Mesendoderm (in vitro differentiated cells): ENCODE data around the gene ZNF598.

ENCODE experiments used
- DNase-seq: peaks from one replicate; pipeline ENCODE4 v3.0.0; 2013
- H2AK5ac ChIP-seq: 2 replicates; pipeline ENCODE4 v1.6.1; 2013; ENCODE audit warnings: low read length, inconsistent platforms
- H2BK120ac ChIP-seq: 2 replicates; pipeline ENCODE4 v1.6.1; 2013; ENCODE audit warnings: low read depth, mild to moderate bottlenecking, low read length, moderate library complexity, mixed read lengths
- H2BK15ac ChIP-seq: replicated peaks from 2 replicates; pipeline ENCODE4 v1.6.1; 2013; ENCODE audit warnings: low read depth, mild to moderate bottlenecking, moderate library complexity
- H2BK5ac ChIP-seq: 2 replicates; pipeline ENCODE4 v1.6.1; 2013; ENCODE audit warnings: low read length, inconsistent platforms
- H3K18ac ChIP-seq: 2 replicates; pipeline ENCODE4 v1.6.1; 2013; ENCODE audit warnings: mild to moderate bottlenecking, low read length, mixed read lengths
- H3K23ac ChIP-seq: one replicate; pipeline ENCODE4 v1.6.1; 2013; ENCODE audit warnings: low read length
- H3K27ac ChIP-seq: 2 replicates; pipeline ENCODE4 v1.5.1; 2013; ENCODE audit warnings: low read depth, mild to moderate bottlenecking, inconsistent platforms, low read length, moderate library complexity
- H3K27me3 ChIP-seq: 2 replicates; pipeline ENCODE4 v1.6.1; 2013; ENCODE audit warnings: low read length, control low read depth, mild to moderate bottlenecking, inconsistent platforms; ENCODE audit not compliant: insufficient read depth, poor library complexity
- H3K36me3 ChIP-seq: 2 replicates; pipeline ENCODE4 v1.6.1; 2013; ENCODE audit warnings: low read length, inconsistent platforms; ENCODE audit not compliant: control insufficient read depth, insufficient read depth
- H3K4ac ChIP-seq: one replicate; pipeline ENCODE4 v1.6.1; 2013; ENCODE audit warnings: low read depth, mild to moderate bottlenecking, low read length, moderate library complexity
- H3K4me1 ChIP-seq: 2 replicates; pipeline ENCODE4 v1.6.1; 2013; ENCODE audit warnings: low read depth, low read length, inconsistent platforms; ENCODE audit not compliant: control insufficient read depth
- H3K4me2 ChIP-seq: 2 replicates; pipeline ENCODE4 v1.6.1; 2013; ENCODE audit warnings: low read length
- H3K4me3 ChIP-seq: 2 replicates; pipeline ENCODE4 v1.5.1; 2013; ENCODE audit warnings: mild to moderate bottlenecking, low read length
- H3K56ac ChIP-seq: one replicate; pipeline ENCODE4 v1.6.1; 2013; ENCODE audit warnings: low read length
- H3K79me1 ChIP-seq: 2 replicates; pipeline ENCODE4 v1.6.1; 2013; ENCODE audit warnings: low read length, inconsistent platforms
- H3K79me2 ChIP-seq: 2 replicates; pipeline ENCODE4 v1.6.1; 2013; ENCODE audit warnings: mild to moderate bottlenecking, low read length; ENCODE audit not compliant: control insufficient read depth, insufficient read depth
- H3K9ac ChIP-seq: 2 replicates; pipeline ENCODE4 v1.6.1; 2013; ENCODE audit warnings: low read length, inconsistent platforms
- H4K5ac ChIP-seq: one replicate; pipeline ENCODE4 v1.6.1; 2013; ENCODE audit warnings: low read length
- H4K8ac ChIP-seq: one replicate; pipeline ENCODE4 v1.6.1; 2013; ENCODE audit warnings: low read depth, mild to moderate bottlenecking, control low read depth, low read length, moderate library complexity
- WGBS: extraction: QIAGEN DNeasy Blood & Tissue Kit; methylation state at CpG from one replicate; pipeline ENCODE4 v1.1.7; 2013; ENCODE audit warnings: low lambda C conversion rate, missing lambda C conversion rate; ENCODE audit not compliant: insufficient coverage; ENCODE audit errors: extremely low coverage; 5-methylcytosine and 5-hydroxymethylcytosine counted together

ZNF598 gene

GRCh38 chr16:2038382-2039231, 29.0 kb upstream of the ZNF598 start:
- no peak for DNase-seq
- Histone ChIP-seq H3K79me1 (no peaks in the 10 kb centered on the region), H3K9ac (no peak overlapping the region), H3K4me3 (no peak overlapping the region), H3K27ac (no peak overlapping the region), H2BK5ac (no peak overlapping the region), H3K4ac (no peak overlapping the region), H3K4me2 (no peak overlapping the region), H3K27me3 (no peaks in the 10 kb centered on the region), H3K18ac (no peak overlapping the region), H3K4me1 (no peaks in the 10 kb centered on the region), H3K36me3 (no peaks in the 10 kb centered on the region), H4K8ac (no peak overlapping the region), H3K56ac (no peak overlapping the region), H2AK5ac (no peak overlapping the region), H3K79me2 (no peaks in the 10 kb centered on the region), H2BK15ac (no peak overlapping the region), H2BK120ac (no peak overlapping the region), H3K23ac (no peak overlapping the region), H4K5ac (no peak overlapping the region)
- no CpG with 5 or more reads among the region's 41 CpGs for WGBS

- no peak overlapping the region for H4K8ac ChIP-seq
- H4K5ac ChIP-seq = no peak overlapping the region
- no peak overlapping the region for H3K4me3 ChIP-seq
- H3K18ac ChIP-seq = no peak overlapping the region
- no peak overlapping the region for H2BK15ac ChIP-seq
- no peak overlapping the region for H3K23ac ChIP-seq
- H3K4me2 ChIP-seq = no peak overlapping the region
- no peak overlapping the region for H2BK5ac ChIP-seq
- no peak overlapping the region for H3K4ac ChIP-seq
- H3K36me3 ChIP-seq = no peaks in the 10 kb centered on the region
- no peak overlapping the region for H3K27ac ChIP-seq
- H3K27me3 ChIP-seq = no peaks in the 10 kb centered on the region
- H3K4me1 ChIP-seq = no peaks in the 10 kb centered on the region
- no peaks in the 10 kb centered on the region for H3K79me1 ChIP-seq
- no peak overlapping the region for H2BK120ac ChIP-seq
- no peak for DNase-seq
- H3K9ac ChIP-seq = no peak overlapping the region
- no CpG with 5 or more reads among the region's 29 CpGs for WGBS
- no peak overlapping the region for H3K56ac ChIP-seq
- H3K79me2 ChIP-seq = no peaks in the 10 kb centered on the region
- H2AK5ac ChIP-seq = no peak overlapping the region
Observed at GRCh38 chr16:2037647-2038381, 28.2 kb upstream of the ZNF598 start.

GRCh38 chr16:2037115-2037514, 27.5 kb upstream of the ZNF598 start:
- Histone ChIP-seq H2BK120ac (no peak overlapping the region), H3K36me3 (no peaks in the 10 kb centered on the region), H4K8ac (no peak overlapping the region), H3K79me2 (no peaks in the 10 kb centered on the region), H3K56ac (no peak overlapping the region), H3K23ac (no peak overlapping the region), H3K4me3 (no peak overlapping the region), H4K5ac (no peak overlapping the region), H3K27me3 (no peaks in the 10 kb centered on the region), H3K4me2 (no peak overlapping the region), H2BK15ac (no peak overlapping the region), H3K9ac (no peak overlapping the region), H2BK5ac (no peak overlapping the region), H3K4me1 (no peaks in the 10 kb centered on the region), H3K79me1 (no peaks in the 10 kb centered on the region), H2AK5ac (no peak overlapping the region), H3K18ac (no peak overlapping the region), H3K27ac (no peak overlapping the region), H3K4ac (no peak overlapping the region)
- no CpG with 5 or more reads among the region's 15 CpGs for WGBS
- DNase-seq = no peak

GRCh38 chr16:2036200-2036966, 26.8 kb upstream of the ZNF598 start:
- no peaks in the 10 kb centered on the region for H3K79me2 ChIP-seq
- H3K79me1 ChIP-seq = no peaks in the 10 kb centered on the region
- no peak overlapping the region for H2AK5ac ChIP-seq
- H3K56ac ChIP-seq = no peak overlapping the region
- no peak overlapping the region for H4K8ac ChIP-seq
- no peak overlapping the region for H4K5ac ChIP-seq
- H3K4me2 ChIP-seq = no peak overlapping the region
- no peak overlapping the region for H3K27ac ChIP-seq
- no peak overlapping the region for H3K4ac ChIP-seq
- WGBS = no CpG with 5 or more reads among the region's 47 CpGs
- H3K18ac ChIP-seq = no peak overlapping the region
- no peak overlapping the region for H2BK5ac ChIP-seq
- no peaks in the 10 kb centered on the region for H3K27me3 ChIP-seq
- no peaks in the 10 kb centered on the region for H3K4me1 ChIP-seq
- H3K23ac ChIP-seq = peak overlapping the region; percentile 66
- H2BK120ac ChIP-seq = no peak overlapping the region
- H2BK15ac ChIP-seq = no peak overlapping the region
- DNase-seq = no peak
- H3K36me3 ChIP-seq = no peaks in the 10 kb centered on the region
- H3K9ac ChIP-seq = no peak overlapping the region
- H3K4me3 ChIP-seq = no peak overlapping the region

- Histone ChIP-seq H3K36me3 (no peaks in the 10 kb centered on the region), H3K79me1 (no peaks in the 10 kb centered on the region), H2BK15ac (no peak overlapping the region), H3K56ac (peak overlapping the region; percentile 25), H3K27ac (no peak overlapping the region), H2BK120ac (no peak overlapping the region), H3K79me2 (no peaks in the 10 kb centered on the region), H3K4ac (no peak overlapping the region), H3K9ac (no peak overlapping the region), H3K27me3 (no peaks in the 10 kb centered on the region), H4K8ac (no peak overlapping the region), H3K4me2 (no peak overlapping the region), H3K4me3 (no peak overlapping the region), H2BK5ac (no peak overlapping the region), H4K5ac (no peak overlapping the region), H2AK5ac (no peak overlapping the region), H3K4me1 (no peaks in the 10 kb centered on the region), H3K23ac (peak overlapping the region; percentile 66), H3K18ac (no peak overlapping the region)
- no CpG with 5 or more reads among the region's 34 CpGs for WGBS
- DNase-seq = no peak
Observed at GRCh38 chr16:2035431-2036199, 26.0 kb upstream of the ZNF598 start.
